ENCODE data around the gene COL17A1. TPM values are rescaled to one million over a fixed set of nuclear protein-coding genes. Genes with fewer than 3 reads are reported as not detected.

Gene COL17A1
- total RNA-seq, 1 experiment from 2014 or later = 1.2 TPM

DNA sequence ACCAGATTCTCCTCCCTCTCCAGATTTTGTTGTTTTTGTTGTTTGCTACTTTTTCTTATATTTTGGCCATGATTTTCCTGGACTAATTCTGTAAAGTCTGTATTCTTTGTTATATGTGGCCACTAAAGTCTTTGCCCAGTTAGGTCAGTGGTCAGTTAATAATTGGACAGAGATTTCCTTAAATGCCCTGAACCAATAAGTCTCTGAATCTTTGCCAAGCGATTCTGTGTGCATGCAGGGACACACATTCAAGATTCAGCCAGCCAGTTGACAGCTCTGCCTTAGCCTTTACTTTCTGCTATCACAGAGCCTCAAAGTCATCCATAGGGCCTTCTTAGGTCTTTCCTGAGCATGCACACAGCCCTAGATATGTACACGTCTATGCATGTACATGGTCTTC lies 11.0 kb upstream of the COL17A1 start:
- Histone ChIP-seq H3K27me3 (ENCODE audit: low read length) (no peaks in the 10 kb centered on the region), H3K9ac (ENCODE audit: low read length) (no peak overlapping the region), H3K4me1 (ENCODE audit: insufficient read depth, low read length) (peaks cover 16% of the 10 kb centered on the region), H2AFZ (ENCODE audit: low read length) (no peak overlapping the region), H3K27ac (ENCODE audit: low read length) (no peak overlapping the region), H3K4me3 (ENCODE audit: low read length) (no peak overlapping the region), H3F3A (ENCODE audit: low read length, unreplicated experiment) (peaks cover 4% of the 10 kb centered on the region), H4K20me1 (ENCODE audit: low read length) (no peaks in the 10 kb centered on the region), H3K9me3 (ENCODE audit: low read length) (peaks cover 9% of the 10 kb centered on the region), H3K36me3 (ENCODE audit: low read depth, low read length) (no peaks in the 10 kb centered on the region), H3K4me2 (ENCODE audit: low read length) (no peak overlapping the region), H3K9me2 (replicated peaks; ENCODE audit: low read length) (no peaks in the 10 kb centered on the region), H3K79me2 (ENCODE audit: low read length) (no peaks in the 10 kb centered on the region)
- intact Hi-C loops (cut with micrococcal nuclease) = no loop called here
- DNase-seq (no peak), ATAC-seq (no peak)
- POLR2A ChIA-PET (ENCODE audit: unreplicated experiment) = no interaction called here
- no TSS peak for BruUV-seq (replicated peaks)
- no peak for TF ChIP-seq CTCF (conservative IDR thresholded peaks at IDR 0.05; ENCODE audit: low read depth, low read length)
- TF ChIP-seq EZH2phosphoT487 (IDR thresholded peaks at IDR 0.05; ENCODE audit: borderline replicate concordance, low read length) = no peak
- no peak for TF ChIP-seq EZH2 (IDR thresholded peaks at IDR 0.05; ENCODE audit: low read length, unreplicated experiment)
- CTCF ChIA-PET = no interaction called here

DNA sequence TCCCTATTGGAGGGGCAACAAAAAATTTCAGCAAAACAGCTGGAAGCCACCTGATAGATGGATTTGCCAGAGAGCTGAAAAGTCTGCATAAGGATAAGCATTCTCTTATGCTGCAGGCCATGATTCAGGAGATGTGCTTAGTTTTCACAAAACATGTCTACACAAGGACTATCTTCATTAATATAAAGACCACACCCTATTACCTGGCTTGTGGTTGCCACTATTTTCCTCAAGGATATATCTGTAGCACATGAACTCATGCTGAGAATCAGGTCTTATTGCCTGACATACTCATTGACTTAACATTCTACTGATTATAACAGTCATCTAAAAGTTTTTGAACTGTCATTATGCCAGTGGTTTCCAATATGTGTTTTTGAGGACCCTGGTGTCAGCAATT lies 7.1 kb upstream of the COL17A1 start:
- CTCF ChIA-PET = no interaction called here
- no peak for ATAC-seq
- POLR2A ChIA-PET (ENCODE audit: unreplicated experiment) = no interaction called here

DNA sequence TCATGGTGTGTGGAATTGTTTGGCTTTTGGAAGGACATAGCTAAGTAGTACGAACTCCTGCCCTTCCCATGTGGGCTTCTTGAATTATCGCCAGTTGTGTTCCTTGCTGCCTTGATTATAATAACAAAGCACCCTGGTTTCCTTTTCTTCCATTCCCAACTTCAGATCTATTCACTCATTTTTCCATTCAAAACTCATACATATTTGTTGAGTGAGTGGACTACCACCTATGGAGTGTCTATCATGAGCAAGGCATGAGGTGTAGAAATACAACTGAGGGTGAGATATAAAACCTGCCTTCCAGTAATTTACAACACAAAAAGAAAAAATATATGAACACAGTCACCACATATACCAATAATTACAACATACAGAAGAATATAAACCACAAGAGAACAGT lies 4.9 kb upstream of the COL17A1 start:
- TF ChIP-seq CTCF (conservative IDR thresholded peaks at IDR 0.05; ENCODE audit: low read depth, low read length) (no peak), EZH2phosphoT487 (IDR thresholded peaks at IDR 0.05; ENCODE audit: borderline replicate concordance, low read length) (no peak), EZH2 (IDR thresholded peaks at IDR 0.05; ENCODE audit: low read length, unreplicated experiment) (no peak)
- H3K36me3 ChIP-seq (ENCODE audit: low read depth, low read length) = no peaks in the 10 kb centered on the region
- H3F3A ChIP-seq (ENCODE audit: low read length, unreplicated experiment) = peaks cover 4% of the 10 kb centered on the region
- no peak overlapping the region for H3K27ac ChIP-seq (ENCODE audit: low read length)
- H3K4me1 ChIP-seq (ENCODE audit: insufficient read depth, low read length) = peaks cover 8% of the 10 kb centered on the region
- no peaks in the 10 kb centered on the region for H3K79me2 ChIP-seq (ENCODE audit: low read length)
- no TSS peak for BruUV-seq (replicated peaks)
- H4K20me1 ChIP-seq (ENCODE audit: low read length) = no peaks in the 10 kb centered on the region
- DNase-seq (no peak), ATAC-seq (no peak)
- no peaks in the 10 kb centered on the region for H3K9me2 ChIP-seq (replicated peaks; ENCODE audit: low read length)
- intact Hi-C loops (cut with micrococcal nuclease) = no loop called here
- ChIA-PET POLR2A (ENCODE audit: unreplicated experiment) (no interaction called here), CTCF (no interaction called here)
- H3K9me3 ChIP-seq (ENCODE audit: low read length) = peaks cover 9% of the 10 kb centered on the region
- H2AFZ ChIP-seq (ENCODE audit: low read length) = no peak overlapping the region
- no peak overlapping the region for H3K4me2 ChIP-seq (ENCODE audit: low read length)
- no peak overlapping the region for H3K9ac ChIP-seq (ENCODE audit: low read length)
- H3K27me3 ChIP-seq (ENCODE audit: low read length) = no peaks in the 10 kb centered on the region
- H3K4me3 ChIP-seq (ENCODE audit: low read length) = no peak overlapping the region

More for the DNA sequence above, 7.1 kb upstream of the COL17A1 start:
- H3K9ac ChIP-seq (ENCODE audit: low read length) = no peak overlapping the region
- peaks cover 4% of the 10 kb centered on the region for H3F3A ChIP-seq (ENCODE audit: low read length, unreplicated experiment)
- H3K4me2 ChIP-seq (ENCODE audit: low read length) = no peak overlapping the region
- no peak overlapping the region for H3K4me3 ChIP-seq (ENCODE audit: low read length)
- H3K9me3 ChIP-seq (ENCODE audit: low read length) = peaks cover 9% of the 10 kb centered on the region
- no peaks in the 10 kb centered on the region for H3K27me3 ChIP-seq (ENCODE audit: low read length)
- TF ChIP-seq EZH2 (IDR thresholded peaks at IDR 0.05; ENCODE audit: low read length, unreplicated experiment) (no peak), EZH2phosphoT487 (IDR thresholded peaks at IDR 0.05; ENCODE audit: borderline replicate concordance, low read length) (no peak), CTCF (conservative IDR thresholded peaks at IDR 0.05; ENCODE audit: low read depth, low read length) (no peak)
- no peak for DNase-seq
- H2AFZ ChIP-seq (ENCODE audit: low read length) = no peak overlapping the region
- no peaks in the 10 kb centered on the region for H3K36me3 ChIP-seq (ENCODE audit: low read depth, low read length)
- no peaks in the 10 kb centered on the region for H3K79me2 ChIP-seq (ENCODE audit: low read length)
- no peaks in the 10 kb centered on the region for H4K20me1 ChIP-seq (ENCODE audit: low read length)
- intact Hi-C loops (cut with micrococcal nuclease) = no loop called here
- H3K9me2 ChIP-seq (replicated peaks; ENCODE audit: low read length) = no peaks in the 10 kb centered on the region
- BruUV-seq (replicated peaks) = no TSS peak
- no peaks in the 10 kb centered on the region for H3K4me1 ChIP-seq (ENCODE audit: insufficient read depth, low read length)
- H3K27ac ChIP-seq (ENCODE audit: low read length) = no peak overlapping the region
